Keratinocyte (primary cell): Measurements from ENCODE around the gene ARHGAP35.

Experiments
- EZH2 ChIP-seq: IDR thresholded peaks from one replicate; pipeline ENCODE4 v1.6.1; 2012; ENCODE audit warnings: inconsistent platforms, mild to moderate bottlenecking, low read length, moderate library complexity
- TF ChIP-seq, protein P1 (sequence below), 3 experiments: IDR thresholded peaks in 1 of 3; conservative IDR thresholded peaks in 1 of 3; optimal IDR thresholded peaks in 1 of 3; 2 replicates in 2 of 3; 3 replicates in 1 of 3; pipeline versions ENCODE3 to v1.5.1; 2011; ENCODE audit warnings: low read length in 3 of 3, mild to moderate bottlenecking in 3 of 3, moderate library complexity in 2 of 3, control low read depth in 1 of 3, inconsistent platforms in 1 of 3; ENCODE audit not compliant: insufficient read depth in 2 of 3; ENCODE audit errors: extremely low read depth in 1 of 3

DNA sequence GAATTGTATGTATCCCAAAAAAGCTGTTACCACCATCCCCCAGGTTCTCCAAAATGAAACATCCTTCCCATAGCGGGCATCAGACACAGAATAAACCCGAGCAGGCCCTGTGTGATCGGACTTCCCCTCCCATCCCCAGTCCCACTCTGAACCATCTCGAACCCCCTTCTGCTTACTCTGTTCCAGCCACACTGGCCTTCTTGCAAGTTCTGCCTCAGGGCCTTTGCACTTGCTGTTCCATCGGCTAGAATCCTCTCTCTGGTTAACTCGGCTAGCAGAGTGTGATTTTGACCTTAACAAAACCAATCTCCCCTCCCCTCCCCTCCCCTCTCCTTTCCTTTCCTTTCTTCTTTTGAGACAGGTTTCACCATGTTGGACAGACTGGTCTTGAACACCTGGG lies 25.8 kb upstream of the ARHGAP35 start:
- TF ChIP-seq, protein P1, sequence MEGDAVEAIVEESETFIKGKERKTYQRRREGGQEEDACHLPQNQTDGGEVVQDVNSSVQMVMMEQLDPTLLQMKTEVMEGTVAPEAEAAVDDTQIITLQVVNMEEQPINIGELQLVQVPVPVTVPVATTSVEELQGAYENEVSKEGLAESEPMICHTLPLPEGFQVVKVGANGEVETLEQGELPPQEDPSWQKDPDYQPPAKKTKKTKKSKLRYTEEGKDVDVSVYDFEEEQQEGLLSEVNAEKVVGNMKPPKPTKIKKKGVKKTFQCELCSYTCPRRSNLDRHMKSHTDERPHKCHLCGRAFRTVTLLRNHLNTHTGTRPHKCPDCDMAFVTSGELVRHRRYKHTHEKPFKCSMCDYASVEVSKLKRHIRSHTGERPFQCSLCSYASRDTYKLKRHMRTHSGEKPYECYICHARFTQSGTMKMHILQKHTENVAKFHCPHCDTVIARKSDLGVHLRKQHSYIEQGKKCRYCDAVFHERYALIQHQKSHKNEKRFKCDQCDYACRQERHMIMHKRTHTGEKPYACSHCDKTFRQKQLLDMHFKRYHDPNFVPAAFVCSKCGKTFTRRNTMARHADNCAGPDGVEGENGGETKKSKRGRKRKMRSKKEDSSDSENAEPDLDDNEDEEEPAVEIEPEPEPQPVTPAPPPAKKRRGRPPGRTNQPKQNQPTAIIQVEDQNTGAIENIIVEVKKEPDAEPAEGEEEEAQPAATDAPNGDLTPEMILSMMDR (optimal IDR thresholded peaks at IDR 0.05 in 1 of 3, IDR thresholded peaks at IDR 0.05 in 1 of 3, conservative IDR thresholded peaks at IDR 0.05 in 1 of 3; ENCODE audit: extremely low read depth in 1 of 3, insufficient read depth in 2 of 3, low read length in 3 of 3): no peak
- no peak for TF ChIP-seq EZH2
